CD4-positive, alpha-beta memory T cell (primary cell): ENCODE measurements around the gene APMAP. TPM values are rescaled to one million over a fixed set of nuclear protein-coding genes. Genes with fewer than 3 reads are reported as not detected.

Experiments used
- CTCF ChIA-PET: fragments of 350-600 bp; sonication (Branson Sonifier 250); formaldehyde crosslinking; loops from one replicate; lab custom pipeline; 2021; ENCODE audit warnings: inconsistent platforms; ENCODE audit not compliant: partially characterized antibody; lab: Charles Lee
- POLR2A ChIA-PET: fragments of 350-600 bp; sonication (Branson Sonifier 250); formaldehyde crosslinking; loops from one replicate; lab custom pipeline; 2021; ENCODE audit not compliant: partially characterized antibody; lab: Charles Lee
- DNase-seq, 5 donors: peaks; one replicate each; pipeline versions ENCODE4 v3.0.0 to v3.0.0-alpha.2; 2020 to 2022; ENCODE audit warnings: mixed read lengths in 1 of 5
- H3K27ac ChIP-seq: one replicate; pipeline ENCODE4 v1.7.0; 2013; ENCODE audit warnings: low read depth, low read length
- H3K27me3 ChIP-seq: 2 replicates; pipeline ENCODE4 v1.7.0; 2013; ENCODE audit warnings: mild to moderate bottlenecking, low read length, moderate library complexity; ENCODE audit not compliant: insufficient read depth
- H3K36me3 ChIP-seq: 2 replicates; pipeline ENCODE4 v1.7.0; 2013; ENCODE audit warnings: mild to moderate bottlenecking, low read length, moderate library complexity; ENCODE audit not compliant: insufficient read depth
- H3K4me1 ChIP-seq: 2 replicates; pipeline ENCODE4 v1.7.0; 2013; ENCODE audit warnings: mild to moderate bottlenecking, low read length, moderate library complexity; ENCODE audit not compliant: insufficient read depth
- H3K4me3 ChIP-seq, 2 donors: one replicate each; pipeline ENCODE4 v1.7.0; 2013; ENCODE audit warnings: low read length in 2 of 2, mild to moderate bottlenecking in 1 of 2
- H3K9me3 ChIP-seq, 2 donors: one replicate each; pipeline ENCODE4 v1.7.0; 2013; ENCODE audit warnings: low read length in 2 of 2, control low read depth in 1 of 2; ENCODE audit not compliant: control insufficient read depth in 1 of 2
- H3K27ac Mint-ChIP-seq, 7 donors: one replicate each; pipeline ENCODE4 v1.8.0; 2020 to 2021; ENCODE audit warnings: mixed read lengths in 7 of 7, mild to moderate bottlenecking in 6 of 7, inconsistent platforms in 3 of 7, moderate library complexity in 3 of 7
- H3K27me3 Mint-ChIP-seq, 2 donors: one replicate each; pipeline ENCODE4 v1.8.0; 2020 to 2021; ENCODE audit warnings: mixed read lengths in 2 of 2
- H3K36me3 Mint-ChIP-seq, 2 donors: one replicate each; pipeline ENCODE4 v1.8.0; 2020 to 2021; ENCODE audit warnings: mixed read lengths in 2 of 2, inconsistent platforms in 1 of 2, mild to moderate bottlenecking in 1 of 2
- H3K4me1 Mint-ChIP-seq, 4 donors: one replicate each; pipeline ENCODE4 v1.8.0; 2020 to 2021; ENCODE audit warnings: mixed read lengths in 4 of 4, mild to moderate bottlenecking in 1 of 4
- H3K4me3 Mint-ChIP-seq, 8 donors: one replicate each; pipeline ENCODE4 v1.8.0; 2020 to 2021; ENCODE audit warnings: mixed read lengths in 8 of 8, mild to moderate bottlenecking in 7 of 8, moderate library complexity in 6 of 8, inconsistent platforms in 3 of 8
- H3K9me3 Mint-ChIP-seq, 8 donors: one replicate each; pipeline ENCODE4 v1.8.0; 2020 to 2021; ENCODE audit warnings: mixed read lengths in 8 of 8, mild to moderate bottlenecking in 5 of 8, inconsistent platforms in 3 of 8, moderate library complexity in 1 of 8
- intact Hi-C: fragments of 100-400 bp; cut with micrococcal nuclease; formaldehyde crosslinking; loops from one replicate; pipeline ENCODE4 v1.15.1; 2023
- polyA plus RNA-seq, 2 donors: library from polyadenylated mRNA; unstranded; fragments of 300-500 nt; fragmentation: Illumina TruSeq; gene quantifications; one replicate each; pipeline ENCODE4 v1.2.3, GENCODE V29; 2021
- total RNA-seq, 2 experiments: library from RNA; stranded (reverse); gene quantifications; one replicate each; pipeline ENCODE4 v1.2.3, GENCODE V29; 2021

Gene APMAP
- total and polyA plus RNA-seq, 4 experiments from 2014 or later = 48.4 to 130 (median 60.4) TPM

DNA sequence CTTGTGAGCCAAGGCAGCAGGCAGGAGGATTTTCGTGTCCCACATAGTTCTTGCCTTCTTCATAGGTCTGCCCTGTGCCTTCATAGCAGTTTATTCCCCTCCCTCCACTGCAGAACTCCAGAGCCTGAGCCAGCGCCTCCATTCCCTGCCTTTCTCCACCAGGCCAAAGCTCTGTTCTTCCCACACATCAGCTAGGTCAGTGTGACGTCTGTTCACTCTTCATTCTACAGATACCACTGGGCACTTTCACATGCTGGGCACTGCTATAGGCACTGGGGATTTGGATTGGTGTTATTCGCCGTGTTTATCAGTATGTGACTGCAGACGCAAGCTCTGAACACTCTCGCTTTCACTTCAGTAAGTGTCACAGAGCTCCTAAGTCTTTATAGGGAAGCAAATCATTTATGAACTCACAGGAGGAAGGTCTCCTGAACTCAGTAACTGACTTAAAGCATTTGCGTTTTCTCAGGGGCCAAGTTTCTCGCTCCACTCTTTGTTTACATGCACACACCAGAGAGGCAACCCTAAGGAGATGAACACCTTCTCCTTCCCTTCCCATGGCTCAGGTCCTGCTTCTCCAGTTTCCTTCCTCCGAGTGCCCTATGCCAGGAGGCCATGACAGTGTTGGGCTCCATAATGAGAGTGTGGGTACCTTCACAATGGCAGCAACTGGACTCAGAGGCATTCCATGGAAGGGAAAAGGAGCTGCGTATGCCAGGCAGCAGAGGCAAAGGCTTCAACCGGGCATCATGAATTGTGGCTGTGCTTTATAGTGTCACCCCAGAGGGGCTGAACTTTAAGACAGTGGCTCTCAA, 6.3 kb upstream of the APMAP start:
- ChIA-PET POLR2A (no interaction called here), CTCF (interaction anchor here (1.2 to 10.2 kb wide), 4 partner anchors 52 to 400 kb away, joined by 4 to 260 read pairs (median 4); partner anchors contain the start of gene ACSS1)
- H3K27me3 Mint-ChIP-seq = no peaks in the 10 kb centered on the region
- no peaks in the 10 kb centered on the region for H3K9me3 Mint-ChIP-seq
- no peak for DNase-seq
- H3K36me3 Mint-ChIP-seq = peaks cover 13 to 18% of the 10 kb centered on the region in 2 donors
- Histone ChIP-seq H3K4me3 (no peak overlapping the region), H3K27me3 (no peaks in the 10 kb centered on the region), H3K4me1 (peaks cover 7% of the 10 kb centered on the region), H3K9me3 (no peaks in the 10 kb centered on the region), H3K27ac (no peak overlapping the region), H3K36me3 (no peaks in the 10 kb centered on the region)
- H3K4me3 Mint-ChIP-seq = no peak overlapping the region
- H3K27ac Mint-ChIP-seq = peak overlapping the region in 2 of 7 donors; percentile 15 to 67
- peaks cover 4 to 13% (median 12%) of the 10 kb centered on the region in 4 donors for H3K4me1 Mint-ChIP-seq
- intact Hi-C loops = loop anchor here (10.0 kb wide), 2 partner anchors 296 to 894 kb away; no protein-coding TSS in a partner anchor

DNA sequence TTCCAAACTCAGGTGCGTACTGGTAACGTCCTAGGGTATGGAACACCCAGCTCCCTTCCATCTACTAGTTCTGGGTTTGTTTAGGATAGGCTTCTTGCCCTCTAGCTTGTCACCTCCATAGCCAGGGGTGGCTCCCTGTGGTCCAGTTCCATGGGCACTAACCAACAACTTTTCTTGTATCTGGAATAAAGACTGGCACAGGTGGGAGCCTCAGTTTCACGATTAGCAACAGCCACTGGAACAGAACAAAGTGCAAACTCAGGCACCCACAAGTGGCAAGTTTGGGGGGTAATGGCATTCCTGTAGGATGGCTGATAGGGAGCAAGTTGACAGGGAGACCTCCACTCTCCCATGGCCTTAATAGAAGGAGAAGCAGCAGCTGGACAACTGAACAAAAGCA, 5.6 kb upstream of the APMAP start:
- peaks cover 7 to 20% (median 17%) of the 10 kb centered on the region in 4 donors for H3K4me1 Mint-ChIP-seq
- ChIA-PET CTCF (interaction anchor here (1.0 to 10.2 kb wide), 6 partner anchors 52 to 401 kb away, joined by 3 to 260 read pairs (median 4); partner anchors contain the start of gene ACSS1), POLR2A (no interaction called here)
- H3K27ac Mint-ChIP-seq = no peak overlapping the region
- Histone ChIP-seq H3K9me3 (no peaks in the 10 kb centered on the region), H3K4me3 (no peak overlapping the region), H3K27me3 (no peaks in the 10 kb centered on the region), H3K4me1 (peaks cover 12% of the 10 kb centered on the region), H3K36me3 (no peaks in the 10 kb centered on the region), H3K27ac (no peak overlapping the region)
- H3K4me3 Mint-ChIP-seq = no peak overlapping the region
- intact Hi-C loops = loop anchor here (10.0 kb wide), 2 partner anchors 297 to 893 kb away; no protein-coding TSS in a partner anchor
- no peaks in the 10 kb centered on the region for H3K27me3 Mint-ChIP-seq
- no peak for DNase-seq
- H3K36me3 Mint-ChIP-seq = peaks cover 10 to 13% of the 10 kb centered on the region in 2 donors
- H3K9me3 Mint-ChIP-seq = no peaks in the 10 kb centered on the region

DNA sequence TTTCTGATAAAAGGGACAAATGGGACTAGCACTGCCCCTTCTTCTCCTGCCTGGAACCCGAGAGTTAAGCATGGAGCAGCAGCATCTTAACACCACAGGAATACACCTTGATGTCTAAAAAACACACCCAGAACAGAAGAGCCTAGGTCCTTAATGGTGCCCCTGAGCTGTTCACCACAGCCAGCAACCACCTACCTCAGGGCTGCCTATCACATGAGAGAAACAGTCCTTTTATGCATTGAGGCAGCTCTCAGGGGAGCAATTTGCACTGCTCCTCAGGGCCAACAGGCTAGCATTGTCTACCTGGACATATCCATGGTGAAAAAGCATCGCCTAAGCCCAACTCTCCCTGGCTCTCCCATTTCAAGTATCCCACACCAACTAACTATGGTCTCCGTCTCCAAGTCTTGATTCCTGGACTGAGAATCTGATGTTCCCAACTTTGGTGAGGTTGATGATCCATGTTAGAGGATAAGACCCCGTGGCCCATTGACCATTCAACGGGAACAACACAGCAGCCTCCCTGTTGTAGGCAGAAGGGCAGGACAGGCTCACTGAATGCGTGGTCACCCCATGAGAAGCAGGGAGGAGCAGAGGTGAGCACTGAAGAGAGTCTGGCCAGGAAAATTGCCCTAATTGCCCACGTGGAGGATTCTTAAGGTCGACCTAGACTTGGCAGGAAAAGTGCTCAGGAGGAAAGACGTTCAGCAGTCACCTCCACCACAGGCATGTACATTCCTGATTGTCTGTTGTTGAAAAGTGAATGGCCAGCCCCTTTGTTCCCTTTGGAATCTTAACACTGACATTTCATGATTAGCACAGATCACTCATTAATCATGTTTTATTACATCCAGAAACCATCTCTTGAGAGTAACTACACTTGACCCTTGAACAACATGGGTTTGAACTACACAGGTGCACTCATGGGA, 4.2 kb upstream of the APMAP start:
- Mint-ChIP-seq H3K27ac (peak overlapping the region in 1 of 7 donors; percentile 9), H3K9me3 (peaks cover 0 to 2% (median 0%) of the 10 kb centered on the region in 8 donors), H3K36me3 (peaks cover 1 to 11% of the 10 kb centered on the region in 2 donors), H3K4me3 (no peak overlapping the region), H3K4me1 (peaks cover 9 to 34% (median 23%) of the 10 kb centered on the region in 4 donors), H3K27me3 (no peaks in the 10 kb centered on the region)
- POLR2A ChIA-PET = interaction anchor here (0.6 to 5.7 kb wide), 4 partner anchors 62 to 179 kb away, joined by 3 to 60 read pairs (median 6); partner anchors contain the start of gene ACSS1
- Histone ChIP-seq H3K9me3 (no peaks in the 10 kb centered on the region), H3K4me3 (no peak overlapping the region), H3K4me1 (peaks cover 19% of the 10 kb centered on the region), H3K27me3 (no peaks in the 10 kb centered on the region), H3K36me3 (no peaks in the 10 kb centered on the region), H3K27ac (no peak overlapping the region)
- no peak for DNase-seq
- CTCF ChIA-PET = interaction anchor here (0.8 to 10.2 kb wide), 12 partner anchors 9 to 403 kb away, joined by 3 to 260 read pairs (median 4); partner anchors contain the start of gene ACSS1
- intact Hi-C loops = loop anchor here (10.0 kb wide), 2 partner anchors 298 to 892 kb away; no protein-coding TSS in a partner anchor

DNA sequence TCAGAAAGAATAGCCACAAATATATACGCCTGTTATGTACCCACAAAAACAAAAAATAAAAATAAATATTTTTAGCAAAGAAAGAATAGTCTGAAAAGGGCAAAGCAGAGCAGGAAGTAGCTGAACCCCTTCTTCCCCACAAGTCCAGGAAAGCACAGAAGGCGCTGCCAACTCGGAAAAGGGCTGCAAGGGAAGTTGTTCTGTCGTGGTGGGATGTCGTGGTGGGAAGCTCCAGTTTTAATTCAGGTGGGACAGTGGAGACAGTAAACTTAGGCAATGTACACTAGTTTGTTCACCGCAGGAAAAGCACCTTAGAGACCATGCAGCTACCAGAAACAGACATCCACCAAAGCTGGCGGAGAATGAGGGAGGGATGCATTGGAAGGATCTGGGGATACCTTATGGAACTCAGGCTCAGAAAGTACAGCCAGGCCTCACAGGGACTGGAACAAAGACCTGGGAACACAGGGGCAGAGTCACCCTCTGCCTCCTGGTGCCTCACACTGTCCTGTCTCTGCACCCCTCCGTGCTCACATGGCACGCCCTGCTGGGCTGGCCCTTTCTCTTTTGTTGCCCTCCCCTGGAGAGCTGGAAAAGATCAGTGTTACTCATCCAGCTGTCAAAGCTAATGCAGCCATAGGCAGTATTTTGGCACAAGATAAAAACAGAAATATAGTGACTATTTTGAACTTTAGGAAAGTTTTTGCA, 3.3 kb upstream of the APMAP start:
- no peaks in the 10 kb centered on the region for H3K27me3 Mint-ChIP-seq
- H3K27ac ChIP-seq = no peak overlapping the region
- no peaks in the 10 kb centered on the region for H3K27me3 ChIP-seq
- no peaks in the 10 kb centered on the region for H3K9me3 ChIP-seq
- ChIA-PET POLR2A (interaction anchor here (1.3 to 5.7 kb wide), 4 partner anchors 62 to 69 kb away, joined by 5 to 60 read pairs (median 12); partner anchors contain the start of gene ACSS1), CTCF (interaction anchor here (0.8 to 10.2 kb wide), 10 partner anchors 9 to 404 kb away, joined by 3 to 260 read pairs (median 6); partner anchors contain the start of gene ACSS1)
- DNase-seq = no peak
- peaks cover 28% of the 10 kb centered on the region for H3K4me1 ChIP-seq
- no peak overlapping the region for H3K4me3 ChIP-seq
- peaks cover 16 to 43% (median 31%) of the 10 kb centered on the region in 4 donors for H3K4me1 Mint-ChIP-seq
- peaks cover 0 to 2% (median 0%) of the 10 kb centered on the region in 8 donors for H3K9me3 Mint-ChIP-seq
- H3K4me3 Mint-ChIP-seq = no peak overlapping the region
- no peaks in the 10 kb centered on the region for H3K36me3 ChIP-seq
- intact Hi-C loops = loop anchor here (1.0 to 10.0 kb wide), 3 partner anchors 69 to 891 kb away; no protein-coding TSS in a partner anchor
- H3K36me3 Mint-ChIP-seq = peaks cover 0 to 12% of the 10 kb centered on the region in 2 donors
- H3K27ac Mint-ChIP-seq = no peak overlapping the region

DNA sequence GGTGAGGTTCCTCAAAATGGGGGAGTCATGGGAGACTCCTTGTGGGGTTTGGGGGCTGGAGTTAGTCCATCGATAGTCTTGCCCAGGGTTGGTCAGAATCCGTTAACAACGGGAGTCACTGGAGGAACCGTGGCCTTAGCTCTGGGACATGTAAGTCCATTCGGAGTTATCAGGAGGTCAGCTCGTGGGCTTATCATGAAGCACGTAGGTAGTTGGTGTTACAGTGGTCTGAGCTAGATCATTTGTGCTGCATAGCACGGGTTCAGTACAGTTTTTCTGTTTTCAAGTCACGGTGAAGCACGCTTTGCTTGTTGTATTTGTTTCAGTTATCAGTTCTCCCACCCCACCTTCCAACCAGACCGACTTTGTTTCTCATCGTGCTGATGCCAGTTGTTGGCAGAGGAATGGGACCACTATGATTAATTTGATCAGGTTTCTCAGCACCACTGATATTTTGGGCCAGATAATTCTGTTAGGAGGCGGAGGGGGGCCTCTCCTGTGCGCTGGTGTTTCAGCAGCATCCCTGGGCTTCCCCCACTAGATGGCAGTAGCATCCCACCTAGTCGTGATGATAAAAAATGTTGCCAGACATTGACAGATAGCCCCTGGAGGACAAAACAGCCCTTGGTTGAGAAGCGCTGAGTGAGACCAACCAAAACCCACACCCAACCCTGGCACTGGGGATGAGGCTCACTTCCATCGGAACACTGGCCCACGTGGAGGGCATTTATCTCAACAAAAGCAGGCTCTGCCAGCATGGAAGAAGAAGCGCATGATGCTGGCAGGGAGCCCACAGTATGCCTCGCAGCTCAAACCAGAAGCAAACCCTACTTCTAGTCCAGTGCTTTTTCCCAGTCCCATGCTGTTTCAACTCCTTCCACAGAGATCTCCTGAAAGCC, 2.2 kb upstream of the APMAP start:
- Mint-ChIP-seq H3K27ac (peak overlapping the region; percentile 85 to 99 (median 97)), H3K36me3 (peaks cover 0 to 10% of the 10 kb centered on the region in 2 donors), H3K27me3 (no peaks in the 10 kb centered on the region), H3K9me3 (peaks cover 0 to 2% (median 0%) of the 10 kb centered on the region in 8 donors), H3K4me3 (peak overlapping the region; percentile 15 to 72 (median 56)), H3K4me1 (peaks cover 25 to 54% (median 41%) of the 10 kb centered on the region in 4 donors)
- H3K4me3 ChIP-seq = no peak overlapping the region
- ChIA-PET POLR2A (interaction anchor here (0.7 to 5.7 kb wide), 12 partner anchors 10 to 200 kb away, joined by 3 to 60 read pairs (median 10); partner anchors contain the start of genes ACSS1, CST7 and ENTPD6), CTCF (interaction anchor here (0.8 to 10.2 kb wide), 27 partner anchors 8 to 405 kb away, joined by 3 to 260 read pairs (median 5); partner anchors contain the start of genes ACSS1 and PYGB)
- peaks cover 37% of the 10 kb centered on the region for H3K4me1 ChIP-seq
- intact Hi-C loops = loop anchor here (1.0 to 10.0 kb wide), 7 partner anchors 71 to 1642 kb away; partner anchors contain the start of genes NXT1 and PYGB
- DNase-seq = peak; percentile 81 to 86 (median 82)
- H3K27ac ChIP-seq = no peak overlapping the region
- no peaks in the 10 kb centered on the region for H3K9me3 ChIP-seq
- no peaks in the 10 kb centered on the region for H3K27me3 ChIP-seq
- H3K36me3 ChIP-seq = no peaks in the 10 kb centered on the region
